GM12865 (cell line): ENCODE measurements around the gene SATB1.

Experiments
- DNase-seq: peaks from one replicate; pipeline ENCODE4 v3.0.0; 2010; ENCODE audit warnings: low read depth
- H3K4me3 ChIP-seq: 2 replicates; pipeline ENCODE4 v1.5.1; 2011; ENCODE audit warnings: mild to moderate bottlenecking, low read depth, low read length, control low read depth
- CTCF ChIP-seq: IDR thresholded peaks from 2 replicates; pipeline ENCODE4 v1.5.1; 2011; ENCODE audit warnings: low read length, control low read depth, low read depth, inconsistent platforms; ENCODE audit not compliant: insufficient read depth; ENCODE audit errors: missing control alignments

SATB1 gene

DNA sequence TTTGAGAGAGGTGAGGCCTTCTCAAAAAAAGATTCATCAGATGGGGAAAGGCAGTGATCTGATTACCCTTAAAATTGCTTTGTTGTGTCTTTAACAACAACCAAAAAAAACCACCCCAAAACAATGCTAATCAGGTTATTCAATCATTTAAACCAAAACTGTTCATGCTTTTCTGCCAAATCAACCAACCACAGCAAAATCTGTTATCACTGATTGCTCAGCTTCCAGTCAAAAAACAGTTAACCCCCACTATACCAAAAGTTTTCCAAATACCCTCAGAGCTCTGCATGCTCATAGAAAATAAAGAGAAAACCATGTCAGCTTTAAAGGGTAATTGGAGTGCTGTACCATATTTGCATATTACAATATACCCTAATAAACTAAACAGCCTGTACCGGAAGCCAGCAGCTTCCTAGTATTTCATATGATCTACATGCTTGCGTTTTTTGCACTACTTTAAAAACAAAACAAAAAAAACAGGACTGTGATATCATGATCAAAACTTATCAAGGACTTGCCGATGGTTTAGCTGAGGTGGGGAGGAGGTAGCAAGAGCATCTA is 22.8 kb downstream of the SATB1 start:
- no peak overlapping the region for H3K4me3 ChIP-seq
- DNase-seq: no peak
- TF ChIP-seq CTCF: no peak

- DNase-seq: no peak
- H3K4me3 ChIP-seq: no peak overlapping the region
- TF ChIP-seq CTCF: no peak
Observed at GRCh38 chr3:18401300-18401961, 23.7 kb downstream of the SATB1 start.

DNA sequence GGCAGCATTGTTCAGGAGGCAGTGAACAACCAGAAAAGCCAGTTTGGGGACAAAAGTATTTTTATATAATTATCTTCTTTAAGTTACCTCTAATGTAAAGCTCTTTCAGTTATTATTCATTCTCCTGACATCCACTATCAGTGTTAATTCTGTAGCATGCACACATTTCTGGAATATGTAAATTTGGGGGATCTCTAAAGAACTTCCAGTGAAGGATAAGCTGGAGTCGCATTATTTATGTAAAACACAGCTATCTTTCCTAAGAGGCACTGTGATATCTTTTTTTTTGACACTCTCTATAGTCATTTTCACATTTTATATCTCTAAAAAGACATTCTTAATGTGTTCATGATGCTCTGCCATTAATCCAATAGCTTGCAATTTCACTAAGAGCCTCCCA is 26.7 kb downstream of the SATB1 start:
- no peak for DNase-seq
- H3K4me3 ChIP-seq: no peak overlapping the region
- no peak for TF ChIP-seq CTCF

GRCh38 chr3:18396428-18396827 is 28.7 kb downstream of the SATB1 start:
- no peak for DNase-seq
- no peak for TF ChIP-seq CTCF
- no peak overlapping the region for H3K4me3 ChIP-seq

- DNase-seq: no peak
- no peak overlapping the region for H3K4me3 ChIP-seq
- TF ChIP-seq CTCF: no peak
Observed at GRCh38 chr3:18394384-18394995, 30.6 kb downstream of the SATB1 start.

GRCh38 chr3:18393906-18394305 is 31.2 kb downstream of the SATB1 start:
- H3K4me3 ChIP-seq: no peak overlapping the region
- no peak for DNase-seq
- no peak for TF ChIP-seq CTCF
